NCI-H187 (cell line): ENCODE measurements around the gene LRIG2.
"Not testable (repeated sequence)": the region's sequence is repeated elsewhere in the genome, so short reads cannot be mapped to it uniquely, and the experiment has no call there.

Experiments
- DNase-seq, 2 experiments: peaks; one replicate each; lab custom pipeline; 2025; lab: John Stamatoyannopoulos, UW

The LRIG2 gene

DNA sequence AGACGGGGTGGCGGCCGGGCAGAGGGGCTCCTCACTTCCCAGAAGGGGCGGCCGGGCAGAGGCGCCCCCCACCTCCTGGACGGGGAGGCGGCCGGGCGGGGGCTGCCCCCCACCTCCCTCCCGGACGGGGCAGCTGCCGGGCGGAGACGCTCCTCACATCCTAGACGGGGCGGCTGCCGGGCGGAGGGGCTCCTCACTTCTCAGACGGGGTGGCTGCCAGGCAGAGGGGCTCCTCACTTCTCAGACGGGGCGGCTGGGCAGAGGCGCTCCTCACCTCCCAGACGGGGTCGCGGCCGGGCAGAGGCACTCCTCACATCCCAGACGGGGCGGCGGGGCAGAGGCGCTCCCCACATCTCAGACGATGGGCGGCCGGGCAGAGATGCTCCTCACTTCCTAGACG, 9.5 kb upstream of the LRIG2 start:
- not testable (repeated sequence) for DNase-seq

DNA sequence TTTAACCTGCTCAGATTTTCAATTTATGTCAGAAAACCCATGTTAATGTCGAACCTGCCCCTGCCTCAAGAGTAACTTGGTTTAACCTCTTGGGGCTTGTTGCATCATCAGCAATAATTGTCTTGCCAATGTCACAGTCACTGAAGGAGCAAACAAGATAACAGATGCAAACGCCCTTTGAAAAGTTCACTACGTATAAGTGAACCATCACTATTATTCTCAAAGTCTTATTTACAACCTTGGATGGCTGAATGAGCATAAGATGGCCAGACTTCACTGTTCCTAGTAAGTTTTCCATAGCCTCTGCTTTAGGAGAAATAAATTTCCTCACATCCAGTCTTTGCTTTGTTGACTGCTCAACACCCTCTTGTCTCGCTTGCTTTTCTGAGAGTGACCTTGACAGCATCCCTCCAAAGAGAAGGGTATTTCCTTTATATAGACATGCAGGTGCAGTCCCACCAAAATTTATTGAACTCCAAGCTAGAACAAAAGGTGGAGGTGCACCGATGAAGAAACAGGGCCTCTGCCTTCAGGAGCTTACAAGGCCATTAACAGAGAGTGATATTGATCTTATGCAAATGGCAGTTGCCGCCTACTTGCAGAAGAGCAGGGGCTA, 749 bp upstream of the LRIG2 start:
- no peak for DNase-seq

DNA sequence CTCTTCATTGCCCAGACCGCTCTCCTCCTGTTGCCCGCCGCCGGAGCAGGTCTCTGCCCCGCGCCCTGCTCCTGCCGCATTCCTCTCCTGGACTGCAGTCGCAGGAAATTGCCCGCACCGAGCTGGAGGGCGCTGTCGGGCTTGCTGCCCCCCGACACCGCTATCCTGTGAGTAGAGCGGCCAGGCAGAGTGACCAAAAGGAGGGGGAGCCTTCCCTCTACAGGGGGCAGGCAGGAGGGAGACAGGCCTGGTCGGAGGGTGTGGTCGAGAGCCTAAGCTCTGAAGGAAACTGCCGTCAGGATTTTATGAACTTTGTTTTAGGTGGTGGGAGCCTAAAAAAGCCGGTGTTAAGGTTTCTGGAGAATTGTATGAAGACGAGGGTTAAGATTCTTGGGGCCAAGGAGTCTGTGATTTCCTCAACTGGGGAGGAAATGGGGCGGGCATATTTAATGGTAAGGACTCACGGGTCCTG, 517 bp downstream of the LRIG2 start:
- DNase-seq: no peak

DNA sequence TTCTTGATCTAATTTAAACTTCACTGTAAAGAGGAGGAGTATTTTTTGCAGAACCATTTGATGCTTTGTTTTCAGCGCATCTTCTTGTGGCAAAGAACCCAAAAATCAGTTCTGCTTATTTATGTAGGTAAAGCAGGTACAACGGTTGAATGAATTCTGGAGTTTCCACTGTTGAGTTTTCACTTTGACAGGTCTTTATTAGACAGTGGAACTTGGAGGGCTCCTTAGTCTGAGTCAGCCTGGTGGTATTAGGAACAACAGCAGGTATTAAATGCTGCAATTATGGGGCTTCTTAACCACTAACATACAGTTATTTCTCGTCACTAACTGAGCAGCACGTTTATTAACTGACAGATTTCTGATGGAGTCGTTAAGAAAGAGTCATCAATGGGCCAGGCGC, 1.2 kb downstream of the LRIG2 start:
- DNase-seq: no peak

DNA sequence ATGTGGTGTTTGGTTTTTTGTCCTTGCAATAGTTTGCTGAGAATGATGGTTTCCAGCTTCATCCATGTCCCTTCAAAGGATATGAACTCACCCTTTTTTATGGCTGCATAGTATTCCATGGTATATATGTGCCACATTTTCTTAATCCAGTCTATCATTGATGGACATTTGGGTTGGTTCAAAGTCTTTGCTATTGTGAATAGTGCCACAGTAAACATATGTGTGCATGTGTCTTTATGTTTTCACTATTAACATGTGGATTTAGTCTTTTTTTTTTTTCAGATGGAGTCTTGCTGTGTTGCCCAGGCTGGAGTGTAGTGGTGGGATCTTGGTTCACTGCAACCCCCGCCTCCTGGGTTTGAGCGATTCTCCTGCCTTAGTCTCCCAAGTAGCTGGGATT, 5.0 kb downstream of the LRIG2 start:
- not testable (repeated sequence) for DNase-seq

DNA sequence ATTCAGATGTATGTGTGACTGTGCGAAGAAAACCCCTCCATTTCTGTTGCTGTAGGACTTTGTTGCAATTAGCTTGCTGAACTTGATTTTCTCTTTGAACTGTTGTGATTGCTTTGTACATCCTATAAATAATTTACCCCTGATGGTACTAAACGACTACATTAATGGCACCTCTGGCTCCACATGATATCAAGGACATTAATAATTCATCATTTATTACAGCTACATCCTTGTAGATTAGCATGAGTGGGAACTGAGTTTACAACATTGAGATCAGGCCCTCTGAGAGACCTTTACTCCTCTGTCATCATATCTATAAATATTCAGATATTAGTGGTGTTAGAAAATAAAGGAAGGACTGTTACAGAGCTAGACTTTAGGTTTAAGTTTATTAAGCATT, 13.5 kb downstream of the LRIG2 start:
- no peak for DNase-seq

DNA sequence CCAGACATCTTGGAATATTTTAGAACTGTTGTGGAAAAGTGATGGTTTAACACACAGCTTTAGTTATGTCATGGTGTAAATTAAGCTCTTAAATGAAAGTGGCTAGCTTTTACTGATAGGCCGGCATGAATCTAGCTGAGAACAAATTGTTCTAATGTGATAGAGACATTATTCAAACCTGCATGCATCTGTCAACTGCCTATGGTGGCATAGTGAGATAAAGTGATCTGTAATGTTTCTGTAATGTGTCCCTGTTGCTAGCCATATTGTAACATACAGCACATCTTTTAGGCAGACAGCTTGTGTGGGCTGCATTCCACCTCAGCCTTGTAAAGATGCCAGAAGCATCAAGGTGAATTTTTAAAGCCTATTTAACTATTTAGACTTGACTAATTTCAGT, 16.0 kb downstream of the LRIG2 start:
- no peak for DNase-seq

DNA sequence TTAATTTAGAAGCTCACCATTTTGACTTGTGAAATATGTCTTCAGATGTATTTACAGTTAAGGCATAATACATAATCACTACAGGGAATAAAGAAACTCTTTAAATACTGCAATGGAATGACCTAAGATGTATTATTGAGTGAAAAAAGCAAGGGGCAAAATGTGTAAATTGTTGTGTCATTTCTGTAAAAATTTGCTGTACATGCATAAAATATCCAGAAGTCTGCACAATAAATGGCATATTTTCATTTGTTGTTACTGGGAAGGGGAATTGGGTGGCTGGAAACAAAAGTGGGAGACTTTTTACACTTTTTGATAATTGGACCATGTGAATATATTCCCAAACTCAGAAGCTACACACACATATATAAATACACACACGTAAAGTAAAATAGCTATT, 17.1 kb downstream of the LRIG2 start:
- DNase-seq: no peak

DNA sequence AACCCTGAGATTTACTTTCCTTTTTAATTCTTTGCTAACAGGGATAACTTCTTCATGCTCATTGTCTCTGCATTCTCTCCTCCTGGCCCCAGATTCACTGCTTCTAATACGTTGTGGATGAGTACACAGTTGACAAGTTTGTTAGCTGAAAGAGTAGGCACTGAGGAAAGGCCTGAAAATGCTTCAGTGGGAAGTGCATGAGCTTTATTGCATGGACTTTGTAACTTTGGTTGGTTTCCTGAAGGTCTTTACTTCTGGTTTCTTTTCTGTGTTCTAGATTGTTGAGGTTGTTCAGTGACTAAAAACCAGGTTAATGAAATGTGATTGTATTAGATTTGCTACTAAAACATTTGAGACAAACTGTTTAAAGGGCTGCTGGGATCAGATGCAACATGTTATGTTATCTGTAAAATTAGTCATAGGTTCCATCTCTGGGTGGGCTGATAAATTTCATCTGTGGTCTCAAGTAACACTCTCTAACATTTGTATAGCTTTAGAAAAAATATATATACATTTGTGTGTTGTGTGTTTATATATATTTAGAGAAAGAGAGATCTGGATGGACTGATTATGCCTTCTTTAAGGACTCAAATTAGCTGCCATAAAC, 19.1 kb downstream of the LRIG2 start:
- DNase-seq: no peak

DNA sequence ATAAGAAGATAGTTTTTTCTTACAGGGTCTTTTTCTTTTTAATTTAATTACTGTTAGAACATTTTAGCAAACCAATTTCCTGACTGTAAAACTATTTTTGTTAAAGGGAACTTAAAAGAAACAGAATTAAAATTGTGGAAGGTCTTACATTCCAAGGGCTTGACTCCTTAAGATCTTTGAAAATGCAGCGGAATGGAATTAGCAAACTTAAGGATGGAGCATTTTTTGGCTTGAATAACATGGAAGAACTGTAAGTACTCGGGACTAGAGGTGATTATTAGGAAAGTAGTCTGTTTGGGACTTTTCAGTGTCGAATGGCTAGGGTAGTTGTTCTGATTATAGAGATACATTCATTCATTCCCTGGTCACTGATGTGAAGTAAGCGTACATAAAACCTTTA, 21.5 kb downstream of the LRIG2 start:
- no peak for DNase-seq

DNA sequence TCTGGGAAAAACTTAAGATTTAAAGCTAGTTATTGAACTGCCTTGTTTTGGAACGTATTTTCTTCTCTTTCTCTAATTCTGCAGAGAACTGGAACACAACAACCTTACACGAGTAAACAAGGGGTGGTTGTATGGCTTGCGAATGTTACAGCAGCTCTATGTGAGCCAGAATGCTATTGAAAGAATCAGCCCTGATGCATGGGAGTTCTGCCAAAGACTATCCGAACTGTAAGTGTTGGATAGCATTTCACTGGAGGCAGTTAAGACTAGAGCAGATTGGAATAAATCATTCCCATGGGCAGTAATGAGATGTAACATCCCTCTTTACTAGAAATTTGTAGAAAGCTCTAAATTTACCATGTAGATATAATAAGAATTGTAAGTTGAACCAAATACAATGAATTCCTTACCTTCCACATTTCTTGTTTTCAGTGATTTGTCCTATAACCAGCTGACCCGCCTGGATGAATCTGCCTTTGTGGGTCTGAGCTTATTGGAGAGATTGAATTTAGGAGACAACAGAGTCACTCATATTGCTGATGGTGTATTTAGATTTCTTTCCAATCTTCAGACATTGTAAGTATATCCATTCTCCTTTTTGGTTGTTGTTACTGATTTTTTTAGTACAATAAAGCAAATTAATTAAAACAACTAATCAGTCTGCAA, 22.9 kb downstream of the LRIG2 start:
- no peak for DNase-seq

DNA sequence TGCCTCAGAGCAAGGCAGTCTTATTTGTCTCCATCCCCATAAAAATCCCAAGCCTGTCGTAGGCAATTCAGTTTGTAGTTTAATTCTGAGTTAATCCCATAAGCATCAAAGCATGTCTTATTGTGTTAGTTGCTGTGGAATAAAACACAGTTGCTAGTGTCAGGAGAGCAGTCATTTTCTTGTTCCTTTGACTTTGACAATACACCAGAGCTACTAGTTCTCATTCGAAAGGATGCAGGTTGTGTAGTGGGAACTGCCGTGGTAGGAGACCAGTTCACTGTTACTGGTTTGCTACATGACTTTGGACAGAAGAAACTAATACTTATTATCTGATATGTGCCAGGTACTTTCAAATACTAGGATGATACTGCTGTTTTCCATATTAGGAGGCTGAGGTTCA, 23.5 kb downstream of the LRIG2 start:
- DNase-seq: no peak

DNA sequence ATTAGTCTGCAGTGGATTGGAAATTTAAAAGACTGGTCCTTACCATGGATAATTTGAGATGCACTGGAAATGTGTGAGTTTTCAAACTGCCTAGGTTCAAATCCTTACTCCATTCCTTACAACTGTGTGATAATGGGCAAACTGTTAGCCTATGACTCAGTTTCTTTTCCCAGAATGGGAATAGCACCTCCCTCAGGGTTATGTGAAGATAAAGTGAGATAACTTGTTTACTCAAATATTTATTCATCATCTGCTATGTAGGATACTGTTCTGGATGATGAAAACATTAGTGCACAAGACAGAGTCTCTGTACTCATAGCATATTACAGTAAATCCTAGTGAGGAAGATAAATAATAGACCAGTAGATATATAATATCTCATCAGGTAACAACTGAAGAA, 28.6 kb downstream of the LRIG2 start:
- DNase-seq: no peak

DNA sequence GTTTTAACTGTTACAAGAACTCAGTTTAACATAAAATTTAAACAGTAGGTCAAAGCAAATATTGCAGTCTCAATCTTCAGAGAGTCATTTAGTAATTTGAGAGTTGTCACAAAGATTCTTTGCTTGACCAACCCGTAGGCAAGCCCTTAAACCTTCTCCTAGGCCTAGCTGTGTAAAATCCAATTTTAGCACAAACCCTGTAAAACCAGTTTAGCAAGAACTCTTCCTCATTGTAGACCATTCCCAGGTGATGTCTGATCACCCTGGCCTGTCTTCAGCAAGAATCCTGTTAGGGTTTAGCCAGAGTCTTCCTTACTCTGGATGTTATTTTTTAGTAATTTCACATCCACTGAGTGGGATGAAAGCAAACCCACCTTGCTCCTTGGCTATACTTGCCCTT, 30.1 kb downstream of the LRIG2 start:
- no peak for DNase-seq

DNA sequence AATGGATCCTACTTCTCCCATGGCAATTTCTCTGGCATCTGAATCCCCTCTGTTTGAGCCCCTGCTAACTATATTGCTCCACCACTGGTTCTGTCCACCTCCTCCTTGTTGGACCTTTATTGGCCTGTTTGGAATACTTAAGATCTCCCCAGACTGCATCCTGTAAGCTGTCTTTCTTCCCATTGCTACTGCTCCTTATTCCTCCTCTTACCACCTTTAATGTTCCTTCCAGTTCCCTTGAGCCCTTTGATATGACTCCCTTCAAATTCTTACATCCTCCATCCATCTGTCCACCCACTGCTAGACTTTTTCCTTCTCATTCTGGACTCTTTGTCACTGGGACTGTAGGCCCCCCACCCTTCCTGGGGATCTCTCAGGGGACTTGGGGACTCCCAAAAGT, 31.0 kb downstream of the LRIG2 start:
- no peak for DNase-seq

DNA sequence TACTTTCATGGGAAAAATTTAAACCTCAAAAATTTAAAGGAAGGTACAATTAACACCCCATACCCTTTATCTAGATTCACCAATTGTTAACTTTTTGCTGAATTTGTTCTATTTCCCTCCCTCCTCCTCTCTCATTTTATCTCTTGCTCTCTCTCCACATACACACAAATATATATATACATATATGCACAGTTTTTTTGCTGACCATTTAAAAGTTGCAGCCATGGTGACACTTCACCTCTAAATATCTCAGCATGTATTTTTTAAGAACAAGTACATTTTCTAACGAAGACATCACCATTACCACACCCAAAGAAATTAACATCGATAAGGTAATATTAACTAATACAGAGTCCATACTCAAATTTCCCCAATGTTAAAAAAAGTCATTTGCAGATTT, 33.9 kb downstream of the LRIG2 start:
- DNase-seq: no peak

DNA sequence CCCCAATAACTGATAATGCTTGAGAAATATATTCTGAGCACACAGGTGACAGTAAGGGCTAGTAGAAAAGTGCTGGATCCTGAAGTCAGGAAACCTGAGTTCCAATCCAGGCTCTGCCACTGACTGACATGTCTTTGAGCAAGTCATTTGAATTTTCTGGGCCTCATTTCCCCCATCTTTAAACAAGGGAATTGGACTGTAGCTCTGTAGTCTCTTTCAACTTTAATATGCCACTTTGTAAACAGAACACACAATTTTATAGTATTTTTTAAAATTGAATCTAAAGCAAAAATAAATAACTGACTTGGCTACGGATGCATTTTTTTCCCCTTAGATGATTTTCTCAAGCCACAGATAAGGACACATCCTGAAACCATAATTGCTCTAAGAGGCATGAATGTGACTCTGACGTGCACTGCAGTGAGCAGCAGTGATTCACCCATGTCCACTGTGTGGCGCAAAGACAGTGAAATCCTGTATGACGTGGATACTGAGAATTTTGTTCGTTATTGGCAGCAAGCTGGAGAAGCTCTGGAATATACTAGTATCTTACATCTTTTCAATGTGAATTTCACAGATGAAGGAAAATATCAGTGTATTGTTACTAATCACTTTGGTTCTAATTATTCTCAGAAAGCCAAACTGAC, 37.0 kb downstream of the LRIG2 start:
- no peak for DNase-seq

DNA sequence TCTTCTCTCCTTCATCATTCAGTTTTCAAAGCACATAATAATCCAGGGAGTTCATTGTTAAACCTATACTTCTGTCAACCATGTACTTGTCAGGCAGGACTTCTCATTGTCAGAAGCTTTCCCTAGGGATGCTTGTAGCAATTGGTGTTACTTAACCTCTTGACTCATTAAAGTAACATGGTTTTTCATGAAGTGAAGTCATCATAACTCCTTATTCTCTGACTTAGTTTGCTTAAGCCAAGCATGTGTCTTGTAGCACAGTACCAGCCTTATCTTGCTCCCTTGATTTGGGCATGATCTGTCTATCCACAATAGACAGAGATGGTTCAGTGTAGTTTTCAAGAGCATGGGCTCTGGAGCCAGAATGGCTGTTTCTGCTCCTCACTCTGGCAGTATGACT, 45.3 kb downstream of the LRIG2 start:
- DNase-seq: no peak

DNA sequence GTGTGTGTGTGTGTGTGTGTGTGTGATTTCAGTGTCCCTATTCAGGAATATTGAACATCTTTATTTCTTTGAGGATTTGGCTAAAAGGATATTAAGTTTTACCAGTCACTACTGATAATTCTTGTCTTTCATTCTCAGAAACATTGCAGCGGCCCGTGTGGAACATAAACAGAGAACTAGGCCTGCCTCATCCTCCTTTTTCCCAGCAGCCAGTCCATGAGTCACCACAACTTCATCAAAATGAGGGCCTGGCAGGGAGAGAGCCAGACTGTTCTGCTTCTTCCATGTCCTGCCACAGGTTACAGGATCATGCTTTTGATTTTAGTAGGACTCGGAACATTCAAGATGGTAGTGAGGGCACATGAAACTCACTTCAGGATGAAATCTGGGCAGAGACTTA, 50.7 kb downstream of the LRIG2 start:
- DNase-seq: no peak

DNA sequence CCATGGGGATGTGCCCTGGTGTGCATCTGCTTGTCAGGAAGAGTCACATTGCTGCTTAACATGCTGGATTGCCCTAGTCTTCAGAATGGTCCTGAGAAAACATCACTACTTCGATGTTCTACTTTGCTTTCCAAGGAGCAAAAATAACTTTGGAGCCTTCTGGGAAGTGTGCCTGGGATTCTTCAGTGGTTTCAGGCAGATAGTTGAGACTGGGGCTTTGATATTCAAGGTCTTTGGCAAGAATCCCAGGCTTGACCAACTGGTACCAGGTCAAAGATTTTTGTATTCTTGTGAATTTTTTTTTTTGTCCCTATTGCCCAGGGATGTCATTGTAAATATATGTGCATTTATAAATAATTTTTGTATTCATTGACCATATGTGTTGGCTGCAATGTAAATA, 51.4 kb downstream of the LRIG2 start:
- DNase-seq: no peak

DNA sequence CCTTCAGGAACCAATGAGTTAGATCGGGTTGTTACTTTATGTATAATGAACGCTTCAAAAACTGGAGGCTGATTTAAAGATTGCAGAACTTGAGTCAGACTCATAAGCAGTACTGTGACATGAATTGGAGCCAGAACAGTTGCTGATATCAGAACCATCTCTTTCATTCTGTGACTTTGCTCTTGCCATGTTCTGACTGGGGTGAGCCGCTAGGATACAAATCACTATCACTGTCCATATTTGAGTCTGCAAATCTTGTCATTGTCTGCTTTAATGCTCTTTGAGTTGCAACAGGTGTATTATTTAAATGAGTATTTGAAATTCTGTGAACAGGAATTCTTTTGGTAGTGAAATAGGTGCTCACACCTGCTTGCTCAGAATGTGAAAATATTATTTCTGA, 52.5 kb downstream of the LRIG2 start:
- no peak for DNase-seq

DNA sequence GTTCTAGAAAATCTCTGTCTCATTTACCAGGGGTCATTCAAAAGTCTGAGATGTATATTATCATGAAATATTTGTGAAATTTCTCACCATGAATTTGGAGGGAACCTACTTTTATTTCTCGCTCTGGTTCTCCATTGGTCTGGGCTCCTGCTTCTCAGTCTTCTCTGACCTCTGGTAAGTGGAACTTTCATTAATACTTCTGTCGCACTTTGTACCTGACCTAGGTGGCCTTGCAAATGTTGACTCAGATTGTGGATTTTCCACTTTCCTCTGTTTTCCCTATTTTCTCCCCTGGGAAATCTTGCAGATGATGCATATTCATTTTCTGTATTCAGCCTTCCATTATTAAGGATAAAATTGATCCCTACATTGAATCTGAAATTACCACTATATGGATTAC, 53.2 kb downstream of the LRIG2 start:
- DNase-seq: no peak

DNA sequence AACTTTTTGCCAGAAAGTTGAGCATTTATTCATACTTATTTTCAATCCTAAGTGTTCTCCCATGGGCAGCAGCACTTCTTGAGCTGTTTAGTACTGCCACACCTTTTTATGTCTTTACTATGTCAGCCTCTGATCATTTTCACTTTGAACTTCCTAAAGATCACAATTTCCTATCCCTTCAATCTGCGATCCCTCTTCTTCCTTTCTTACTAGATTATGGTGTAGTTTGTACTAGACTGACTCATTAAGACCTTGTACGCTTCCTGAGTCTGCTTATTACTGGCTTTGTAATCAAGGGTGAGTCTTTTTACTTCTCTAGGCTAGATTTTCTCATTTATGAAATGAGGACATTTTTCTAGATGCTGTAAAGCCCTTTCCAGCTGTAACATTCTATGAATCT, 55.1 kb downstream of the LRIG2 start:
- DNase-seq: no peak
